ENCODE results near the gene MECP2.

The MECP2 gene

DNA sequence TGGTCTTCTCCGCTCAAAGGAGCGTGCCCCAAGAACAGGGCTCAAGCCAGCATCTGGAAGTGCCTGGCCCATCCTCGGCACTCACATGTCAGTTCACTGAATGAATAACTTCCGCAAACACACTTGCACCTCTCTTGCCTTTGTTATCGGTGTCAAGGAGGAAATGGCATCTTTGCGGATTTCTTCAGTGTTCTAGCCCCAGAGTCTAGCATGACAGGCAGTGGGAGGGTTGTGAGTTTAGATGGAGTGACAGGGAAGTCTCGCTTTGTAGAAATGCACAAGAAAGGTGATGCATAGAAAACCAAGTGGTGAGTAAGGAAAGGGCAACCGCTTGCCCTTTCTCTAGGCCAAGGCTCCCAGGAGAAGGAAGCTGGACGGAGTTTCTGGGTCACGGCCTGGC lies 17.6 kb upstream of the MECP2 start:
- no peak for DNase-seq

DNA sequence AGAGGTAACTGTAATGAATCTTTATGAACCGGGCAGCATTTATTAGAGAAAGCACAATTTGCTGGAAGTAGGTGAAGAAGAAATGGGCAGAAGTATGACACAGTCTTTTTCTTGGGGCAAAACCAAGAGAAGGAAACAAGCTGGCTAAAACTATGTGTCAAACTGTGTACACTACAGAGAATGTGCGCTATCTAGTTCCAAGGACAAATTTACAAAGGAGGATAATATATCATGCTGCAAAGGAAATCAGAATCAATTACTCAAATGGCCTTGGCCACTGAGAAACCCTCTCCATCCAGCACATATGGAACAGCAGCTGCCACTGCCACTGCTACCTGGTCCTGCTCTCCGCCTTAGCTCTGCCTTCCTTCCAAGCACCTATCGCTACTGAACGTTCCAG lies 17.1 kb upstream of the MECP2 start:
- DNase-seq: no peak

DNA sequence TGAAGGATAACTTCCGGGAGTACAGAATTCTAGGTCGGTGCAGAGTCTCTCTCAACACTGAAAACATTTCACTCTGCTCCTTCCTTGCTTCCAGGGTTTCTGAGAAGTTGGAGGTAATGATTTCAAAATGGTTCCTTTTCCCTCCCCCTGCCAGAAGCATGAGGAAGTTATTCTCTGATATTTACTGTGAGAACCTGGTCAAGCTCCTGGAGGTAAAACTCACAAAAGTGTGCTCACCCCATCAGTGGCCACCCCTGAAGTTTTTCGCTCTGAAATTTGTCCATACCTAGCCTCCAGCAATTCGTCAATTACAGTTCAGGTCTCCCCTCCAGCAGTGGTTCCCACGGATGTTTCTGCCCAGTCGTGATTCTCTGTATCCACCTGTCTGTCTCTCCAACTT lies 16.2 kb upstream of the MECP2 start:
- no peak for DNase-seq

DNA sequence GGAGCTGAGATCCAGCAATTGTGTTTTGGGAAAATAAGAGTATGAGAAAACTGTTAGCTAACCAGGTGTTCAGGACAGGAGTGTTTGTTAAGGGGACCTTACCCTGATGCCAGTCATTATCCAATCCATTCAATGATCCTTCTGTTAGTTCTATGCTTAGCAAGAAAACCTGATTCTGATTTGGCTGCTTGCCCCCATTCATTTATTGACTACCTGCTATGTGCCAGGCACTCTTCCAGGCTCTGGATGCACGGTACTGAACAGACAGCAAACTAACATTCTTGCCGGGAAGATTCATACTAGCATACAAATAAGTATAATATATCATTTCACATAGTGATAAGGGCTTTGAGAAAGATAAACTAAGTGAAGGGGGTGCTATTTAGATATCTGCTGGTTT lies 1.0 kb upstream of the MECP2 start:
- no peak for DNase-seq

DNA sequence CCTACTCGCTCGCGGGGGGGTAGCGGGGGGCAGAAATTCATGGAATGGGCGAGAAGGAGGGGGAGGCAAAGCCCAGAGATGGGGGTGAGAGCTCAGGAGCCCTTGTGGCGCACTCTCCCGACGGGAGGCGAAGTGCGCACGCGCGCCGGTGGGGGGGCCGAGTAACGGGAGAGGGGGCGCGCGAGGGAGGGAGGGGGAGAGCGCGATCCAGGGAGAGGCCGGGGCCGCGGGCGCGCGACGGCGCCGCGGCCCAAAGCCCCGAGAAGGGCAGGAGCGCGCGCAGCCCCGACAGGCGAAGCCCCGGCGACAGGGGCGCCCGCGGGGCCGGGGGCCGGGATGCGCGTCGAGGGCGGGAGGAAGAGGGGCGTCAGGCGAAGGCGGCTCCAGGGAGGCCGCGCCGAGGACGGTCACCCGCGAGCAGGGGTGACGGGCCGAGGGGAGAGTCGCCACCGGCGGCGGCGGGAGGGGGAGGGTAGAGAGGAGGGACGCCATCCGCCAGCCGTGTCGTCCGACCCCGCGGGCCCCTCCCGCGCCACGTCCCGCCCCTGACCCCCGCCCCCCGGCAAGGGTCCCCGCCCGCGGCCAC lies 421 bp downstream of the MECP2 start:
- peak; percentile 78 for DNase-seq

DNA sequence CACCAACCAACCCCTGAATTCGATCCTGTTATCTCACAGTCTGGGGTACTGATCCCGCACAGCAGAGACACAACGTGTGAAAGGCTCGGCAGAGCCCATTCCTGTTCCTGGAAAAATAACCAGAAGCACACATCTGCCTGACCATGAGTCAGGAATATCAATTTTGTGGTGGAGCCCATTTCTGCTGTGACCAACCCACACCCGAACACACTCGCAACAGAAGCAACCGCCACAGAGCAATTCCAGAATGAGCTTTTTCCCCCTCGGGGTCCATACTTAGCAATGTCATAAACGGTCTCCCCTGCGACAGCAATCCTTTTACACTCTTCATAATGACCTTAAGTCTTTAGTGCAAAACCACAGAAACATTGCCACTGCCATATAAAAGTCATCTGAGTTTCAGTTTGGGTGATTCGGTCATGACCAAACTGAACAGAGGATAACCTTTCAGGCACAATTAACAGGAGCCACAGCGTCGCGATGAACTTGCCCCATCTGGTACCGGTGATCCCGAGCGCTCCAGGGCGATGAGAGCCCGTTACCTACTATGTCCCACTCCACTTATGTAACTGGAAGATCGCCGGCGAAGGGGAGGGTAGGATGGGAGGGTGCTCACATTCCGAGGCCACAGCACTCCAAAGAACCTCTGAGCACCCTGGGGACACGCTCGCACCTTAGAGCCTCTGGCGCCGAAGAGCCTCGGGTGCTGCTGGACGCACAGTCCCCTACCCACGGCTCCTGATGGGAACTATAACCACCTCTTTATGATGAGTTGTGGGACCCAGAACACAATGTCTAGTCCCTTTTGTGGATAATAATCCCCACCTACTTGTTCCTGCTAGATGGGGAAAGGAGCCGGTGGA lies 1.1 kb downstream of the MECP2 start:
- no peak for DNase-seq

DNA sequence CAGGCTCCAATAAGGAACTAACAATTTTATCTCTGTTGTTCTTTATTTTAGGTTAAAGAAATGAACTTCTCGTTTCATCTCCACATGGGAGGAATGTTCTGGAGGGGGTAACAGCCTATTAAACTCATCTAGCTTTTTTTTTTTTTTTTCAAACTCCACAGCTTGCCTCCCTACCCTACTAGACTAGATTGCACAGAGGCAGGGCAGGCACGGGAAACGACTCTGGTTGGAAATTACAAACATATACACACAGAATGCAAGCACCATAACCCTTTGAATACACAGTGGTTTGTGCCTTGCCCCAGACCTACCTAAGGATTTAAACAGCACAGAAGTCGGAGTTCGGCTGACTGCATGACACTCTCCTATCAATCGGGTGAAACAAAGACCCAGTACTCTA lies 2.7 kb downstream of the MECP2 start:
- no peak for DNase-seq

DNA sequence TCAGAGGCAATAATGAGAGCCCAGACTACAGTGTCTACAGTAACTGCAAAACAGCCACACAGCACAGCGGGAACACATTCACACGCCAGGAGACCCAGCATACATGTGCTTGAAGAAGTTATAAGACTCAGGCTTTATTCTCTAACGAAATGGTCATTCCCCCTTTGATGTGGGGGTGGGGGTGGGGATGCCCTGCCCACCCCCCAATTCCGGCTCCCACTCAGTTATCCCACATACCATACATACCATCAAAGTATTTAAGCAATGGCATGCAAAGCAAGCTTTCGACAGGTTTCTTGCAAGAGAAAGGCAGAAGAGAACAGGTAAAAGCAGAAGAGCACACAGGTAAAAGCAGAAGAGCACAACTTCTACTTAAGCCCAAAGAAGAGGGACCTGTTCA lies 3.6 kb downstream of the MECP2 start:
- DNase-seq: no peak

DNA sequence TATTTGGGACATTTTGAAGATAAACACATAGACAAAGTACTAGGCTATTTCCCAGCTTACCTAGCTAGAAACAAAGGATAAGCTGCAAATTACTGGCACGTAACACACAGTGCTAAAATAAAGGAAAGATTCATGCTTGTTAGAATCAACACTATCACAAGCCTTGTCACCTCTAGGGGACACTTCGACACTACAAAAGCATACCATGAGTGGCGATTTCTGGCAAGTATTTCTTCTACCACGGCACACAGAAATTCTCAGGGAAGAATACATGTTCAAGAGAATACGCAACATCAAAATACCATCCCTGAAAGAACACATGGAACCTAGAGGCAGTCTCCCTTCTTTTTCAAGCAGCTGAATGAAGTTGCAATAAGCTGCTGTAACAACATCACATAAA lies 5.1 kb downstream of the MECP2 start:
- no peak for DNase-seq

DNA sequence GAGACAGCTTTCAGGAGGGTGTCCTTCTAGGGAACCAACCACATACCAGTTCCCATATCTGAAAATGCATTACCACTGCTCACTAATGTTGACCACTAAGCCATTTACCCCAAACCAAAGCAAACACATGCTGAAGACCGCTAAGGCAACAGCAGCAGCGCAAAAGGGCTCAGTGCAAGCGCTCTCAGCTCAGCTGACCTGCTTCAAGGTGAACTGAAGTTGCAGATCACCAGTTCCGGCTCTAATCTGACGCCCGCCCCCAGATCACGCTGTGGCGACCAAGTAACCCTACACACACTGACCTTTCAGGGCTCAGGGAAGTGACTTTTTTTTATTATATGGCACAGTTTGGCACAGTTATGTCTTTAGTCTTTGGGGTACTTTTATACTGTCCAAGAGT lies 5.8 kb downstream of the MECP2 start:
- no peak for DNase-seq

DNA sequence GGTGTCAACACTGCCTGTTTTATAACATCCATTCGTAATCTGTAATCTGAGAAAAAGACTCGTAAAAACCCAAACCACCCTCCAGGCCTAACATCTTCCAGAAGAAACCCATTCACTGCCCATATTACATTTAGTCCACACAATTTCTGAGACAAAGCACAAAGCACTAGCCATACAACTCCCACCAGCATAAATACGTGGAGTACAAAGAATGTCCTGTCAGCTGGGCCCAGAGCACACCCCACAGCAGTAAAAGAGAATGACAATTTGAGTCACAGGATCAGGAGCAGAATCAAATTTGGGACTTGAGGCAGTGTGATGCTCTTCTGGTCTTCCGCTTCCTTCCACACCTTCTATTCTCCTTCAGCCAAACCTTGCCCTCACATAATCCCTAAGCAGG lies 6.8 kb downstream of the MECP2 start:
- DNase-seq: no peak

DNA sequence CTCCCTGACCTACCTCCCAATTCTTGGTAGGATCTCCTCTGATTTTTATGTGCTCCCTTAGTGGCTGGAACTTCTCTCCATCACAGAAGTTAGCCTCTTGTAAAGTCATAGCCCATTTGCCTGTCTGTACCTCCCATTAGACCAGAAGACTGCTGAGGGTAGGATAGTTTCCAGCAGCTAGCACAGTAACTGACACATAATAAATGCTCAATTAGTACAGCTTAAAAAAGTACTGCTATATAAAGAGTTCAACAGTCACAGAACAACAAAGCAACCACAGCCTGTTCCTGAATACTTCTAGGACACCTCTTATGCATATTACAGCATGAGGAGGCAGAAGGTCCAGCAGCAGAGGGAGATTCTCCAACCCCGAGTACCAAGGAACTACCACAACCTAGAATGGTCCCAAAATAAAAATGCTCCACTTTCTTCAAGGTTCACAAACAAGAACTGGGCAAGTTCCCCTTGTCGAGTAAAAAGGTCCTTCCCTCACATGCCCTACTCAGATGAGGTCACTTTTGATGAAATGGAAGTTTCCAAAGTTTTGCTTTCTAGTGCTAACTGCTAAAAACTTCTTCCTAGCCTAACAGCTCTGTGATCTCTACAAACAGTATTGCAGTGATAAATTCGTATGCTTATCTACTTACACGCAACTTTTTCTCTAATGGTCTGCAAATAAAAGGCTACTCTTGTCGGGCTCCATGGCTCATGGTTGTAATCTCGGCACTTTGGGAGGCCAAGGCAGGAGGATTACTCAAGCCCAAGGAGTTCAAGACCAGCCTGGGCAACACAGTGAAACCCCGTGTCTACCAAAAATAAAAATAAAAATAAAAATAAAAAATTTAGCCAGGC lies 12.8 kb downstream of the MECP2 start:
- DNase-seq: no peak

DNA sequence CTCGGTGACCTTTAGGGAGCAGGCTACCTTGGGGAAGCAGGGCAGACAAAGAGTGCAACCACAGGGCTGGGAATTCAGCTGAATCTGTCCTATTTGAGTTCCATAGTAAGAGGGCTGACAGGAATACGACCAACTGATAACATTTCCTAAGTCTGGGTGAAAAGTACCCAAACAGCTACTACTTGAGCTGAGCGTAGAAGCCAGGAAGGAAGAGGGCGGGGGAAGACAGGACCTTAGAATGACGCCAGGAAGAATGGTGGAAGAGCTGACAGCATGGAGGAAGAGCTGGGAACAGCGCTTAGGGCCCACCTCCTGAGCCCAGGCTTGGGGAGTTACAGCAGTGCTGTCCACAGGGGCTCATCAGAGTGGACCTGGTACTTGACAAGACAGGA lies 14.4 kb downstream of the MECP2 start:
- DNase-seq: no peak

DNA sequence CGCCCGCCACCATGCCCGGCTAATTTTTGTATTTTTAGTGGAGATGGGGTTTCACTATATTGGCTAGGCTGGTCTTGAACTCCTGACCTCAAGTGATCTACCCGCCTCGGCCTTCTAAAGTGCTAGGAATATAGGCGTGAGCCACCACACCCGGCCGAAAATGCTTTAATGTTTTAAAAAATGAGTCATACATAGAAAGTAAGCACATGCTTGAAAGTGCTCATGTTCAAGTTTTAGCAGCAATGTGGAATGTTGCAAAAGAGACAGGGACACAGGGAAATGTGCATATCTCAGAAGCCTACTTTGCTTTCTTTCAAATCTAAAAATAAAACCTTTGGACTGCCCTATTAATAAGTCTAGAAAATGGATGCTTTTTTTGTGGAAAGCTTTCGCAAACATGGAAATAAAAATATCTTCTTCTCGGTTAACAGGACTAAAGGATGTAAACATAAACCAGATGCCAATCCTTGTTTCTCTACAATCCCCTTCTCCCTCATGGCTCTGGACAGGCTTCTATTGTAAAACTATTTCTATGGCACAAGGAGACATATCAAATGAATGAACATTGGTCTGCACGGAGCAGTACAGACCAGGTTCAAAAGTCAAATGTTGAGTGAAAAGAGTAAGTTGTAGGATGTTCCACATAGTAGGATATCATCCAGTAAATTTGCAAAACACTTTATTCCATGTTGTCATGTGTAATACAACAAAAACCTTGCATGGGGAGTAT lies 15.0 kb downstream of the MECP2 start:
- DNase-seq: no peak

DNA sequence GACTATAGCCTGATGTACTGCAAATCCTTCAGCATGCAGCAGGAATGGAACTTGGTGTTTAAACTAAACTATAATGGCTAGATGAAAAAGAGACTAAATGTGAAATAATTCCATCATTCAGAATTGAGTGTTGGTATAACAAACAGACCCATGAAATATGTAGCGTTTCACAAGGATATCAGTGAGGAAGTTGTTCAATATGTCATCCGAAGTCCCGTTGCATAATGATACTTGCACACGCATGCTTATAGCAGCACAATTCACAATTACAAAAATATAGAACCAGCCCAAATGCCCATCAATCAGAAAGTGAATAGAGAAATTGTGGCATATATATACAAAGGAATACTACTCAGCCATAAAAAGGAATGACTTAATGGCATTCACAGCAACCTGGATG lies 20.4 kb downstream of the MECP2 start:
- no peak for DNase-seq

DNA sequence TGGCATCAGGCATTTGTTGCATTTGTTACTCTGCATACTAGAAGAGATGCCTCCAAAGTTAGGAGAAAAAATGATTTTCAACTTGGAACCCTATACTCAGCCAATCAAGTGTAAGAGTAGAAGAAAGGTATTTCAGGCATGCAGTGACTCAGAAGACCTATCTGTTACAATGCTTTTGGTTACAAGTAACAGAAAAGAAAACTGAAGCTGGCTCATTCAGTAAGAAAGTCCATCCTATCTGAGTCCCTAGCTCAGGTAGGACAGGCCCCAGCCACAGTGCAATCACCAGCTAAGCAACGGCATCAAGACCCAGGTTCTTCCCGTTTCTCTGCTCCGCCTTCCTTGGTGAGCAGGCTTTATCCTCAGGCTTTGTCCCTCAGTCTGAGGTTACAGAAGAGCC lies 23.3 kb downstream of the MECP2 start:
- DNase-seq: no peak

DNA sequence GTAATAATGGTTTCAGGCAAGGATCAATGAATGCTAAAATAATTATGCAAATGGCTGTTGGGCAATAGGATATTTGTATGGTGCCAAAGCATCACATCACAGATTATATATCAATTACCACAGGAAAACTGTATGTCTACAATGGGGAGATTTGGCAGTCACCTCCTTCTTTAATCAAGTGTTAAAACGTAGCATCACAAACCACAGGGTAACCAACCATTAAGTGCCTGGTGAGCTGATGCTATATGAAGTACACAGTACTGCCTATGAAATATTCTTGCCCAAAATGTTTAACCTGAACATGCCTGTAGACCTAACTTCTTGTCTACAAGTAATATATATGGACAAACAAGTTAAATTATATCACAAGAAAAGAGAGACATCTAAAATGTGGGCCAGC lies 25.3 kb downstream of the MECP2 start:
- no peak for DNase-seq

DNA sequence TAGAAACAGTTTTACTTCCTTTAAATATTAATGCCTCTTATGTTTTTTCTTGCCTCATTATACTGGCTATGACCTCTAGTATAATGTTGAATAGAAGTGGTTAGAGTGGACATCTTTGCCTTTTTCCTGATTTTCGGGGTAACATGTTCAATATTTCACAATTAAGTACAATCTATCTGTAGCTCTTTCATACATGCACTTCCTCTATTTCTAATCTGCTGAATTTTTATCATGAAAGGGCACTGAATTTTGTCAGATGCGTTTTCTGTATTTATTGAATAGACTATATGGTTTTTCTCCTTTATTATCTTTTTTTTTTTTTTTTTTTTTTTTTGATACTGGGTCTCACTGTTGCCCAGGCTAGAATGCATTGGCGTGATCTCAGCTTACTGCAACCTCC lies 29.0 kb downstream of the MECP2 start:
- DNase-seq: no peak

DNA sequence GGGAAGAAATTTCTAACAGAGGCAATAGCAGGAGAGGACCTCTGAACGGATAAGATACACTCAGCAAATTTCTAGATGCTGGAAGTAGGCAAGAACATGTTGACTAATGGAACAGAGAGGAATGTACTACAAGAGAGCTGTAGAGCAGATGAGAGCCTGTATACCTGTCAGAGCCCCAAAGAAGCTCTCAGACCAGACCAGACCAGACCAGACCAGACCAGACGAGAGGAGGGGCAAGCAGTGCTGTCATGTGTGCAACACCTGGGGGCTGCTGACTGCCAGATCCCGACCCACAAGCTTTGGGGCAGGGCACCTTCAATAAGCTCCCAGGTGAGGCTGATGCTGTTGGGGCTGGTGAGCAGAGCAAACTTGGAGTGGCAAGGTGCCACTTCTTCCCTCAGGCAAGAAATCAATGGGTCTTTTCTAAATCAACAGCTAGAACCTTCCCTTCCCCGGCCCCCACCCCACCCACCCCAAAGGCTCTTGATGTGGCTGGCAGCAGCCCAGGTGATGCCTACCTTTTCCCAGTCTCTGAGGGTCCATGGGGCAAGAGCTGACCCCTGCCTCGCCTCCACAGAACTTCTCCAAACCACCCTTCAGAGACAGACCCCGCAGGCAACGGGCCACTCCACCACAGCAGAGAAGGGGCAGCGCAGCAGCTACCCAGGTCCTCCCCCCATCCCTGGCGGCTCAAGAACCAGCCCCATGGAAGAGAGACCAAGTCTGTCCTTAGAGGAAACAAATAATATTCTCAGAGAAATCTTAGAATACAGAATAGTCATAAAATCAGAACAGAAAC lies 32.7 kb downstream of the MECP2 start:
- no peak for DNase-seq

DNA sequence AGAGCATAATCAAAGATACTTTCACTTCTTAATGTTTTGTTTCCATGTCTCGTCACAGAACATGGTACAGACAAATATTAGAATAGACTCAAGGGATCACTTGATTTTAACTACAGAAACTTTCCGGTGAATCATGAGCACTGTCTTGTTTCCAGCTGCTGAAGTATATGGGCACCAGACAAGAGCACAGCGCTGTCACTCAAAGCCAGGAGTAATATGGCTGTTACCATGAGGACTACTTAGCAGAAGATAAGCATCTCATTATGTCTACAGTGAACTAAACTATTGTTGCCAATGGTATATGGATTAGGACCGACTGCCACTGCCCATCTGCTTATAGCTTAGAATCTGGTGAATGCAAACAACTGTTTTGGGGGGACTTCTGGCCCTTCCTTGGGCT lies 34.3 kb downstream of the MECP2 start:
- no peak for DNase-seq

DNA sequence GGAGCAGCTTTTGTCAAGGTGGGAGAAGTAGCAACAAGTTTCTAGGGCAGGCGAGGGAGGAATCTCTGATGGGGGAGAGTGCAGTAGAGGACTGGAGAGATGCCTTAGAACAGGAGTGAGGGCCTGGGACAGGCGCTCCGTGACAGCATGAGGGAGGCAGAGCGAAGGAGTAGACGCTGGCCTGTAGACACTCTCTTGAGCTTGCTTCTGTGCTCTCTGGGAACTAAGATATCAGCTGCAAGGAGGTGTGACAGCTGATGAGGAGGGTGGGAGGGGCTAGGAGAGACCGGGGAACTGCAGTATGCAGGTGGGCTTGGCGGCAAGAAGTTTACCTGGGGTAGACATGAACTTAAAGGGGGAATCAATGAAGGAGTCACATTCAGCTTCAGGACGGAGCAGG lies 35.7 kb downstream of the MECP2 start:
- no peak for DNase-seq

DNA sequence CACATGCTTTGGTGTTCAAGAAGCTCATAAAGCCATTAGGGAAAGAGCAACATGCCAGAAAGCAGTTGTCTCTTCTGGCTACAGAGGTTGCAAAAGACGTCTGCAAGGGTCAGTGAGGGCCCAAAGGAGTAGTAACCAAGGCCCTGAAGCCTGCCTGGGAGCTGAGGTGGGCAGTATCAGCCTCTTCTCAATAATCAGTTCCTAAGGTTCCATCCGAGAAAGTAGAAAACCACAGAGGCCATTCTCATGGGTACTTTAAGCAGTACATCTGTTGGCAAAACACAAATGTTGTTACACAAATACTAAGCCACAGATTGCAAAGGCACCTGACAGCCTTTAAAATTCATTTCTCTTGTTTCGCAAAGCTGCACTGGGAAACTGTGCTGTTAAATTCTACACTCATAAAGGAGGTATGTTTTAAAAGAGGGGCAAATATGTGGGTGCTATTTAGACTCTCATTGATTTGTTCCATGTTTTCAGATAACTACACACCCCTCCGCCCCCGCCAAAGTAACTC lies 37.7 kb downstream of the MECP2 start:
- DNase-seq: no peak
